HT-29 (cell line): ENCODE measurements around the gene CDH5. TPM values are rescaled to one million over a fixed set of nuclear protein-coding genes. Genes with fewer than 3 reads are reported as not detected.

Experiments
- DNase-seq: peaks from one replicate; pipeline ENCODE4 v3.0.0-alpha.2; 2015; ENCODE audit warnings: low spot score
- total RNA-seq: library from RNA; depleted of rRNA; stranded (reverse); fragments of >200 nt; shearing (Covaris generic); gene quantifications from 2 replicates; pipeline ENCODE4 v1.2.3, GENCODE V29; 2014

The CDH5 gene
- total RNA-seq, 1 experiment from 2014 or later, result not detected

DNA sequence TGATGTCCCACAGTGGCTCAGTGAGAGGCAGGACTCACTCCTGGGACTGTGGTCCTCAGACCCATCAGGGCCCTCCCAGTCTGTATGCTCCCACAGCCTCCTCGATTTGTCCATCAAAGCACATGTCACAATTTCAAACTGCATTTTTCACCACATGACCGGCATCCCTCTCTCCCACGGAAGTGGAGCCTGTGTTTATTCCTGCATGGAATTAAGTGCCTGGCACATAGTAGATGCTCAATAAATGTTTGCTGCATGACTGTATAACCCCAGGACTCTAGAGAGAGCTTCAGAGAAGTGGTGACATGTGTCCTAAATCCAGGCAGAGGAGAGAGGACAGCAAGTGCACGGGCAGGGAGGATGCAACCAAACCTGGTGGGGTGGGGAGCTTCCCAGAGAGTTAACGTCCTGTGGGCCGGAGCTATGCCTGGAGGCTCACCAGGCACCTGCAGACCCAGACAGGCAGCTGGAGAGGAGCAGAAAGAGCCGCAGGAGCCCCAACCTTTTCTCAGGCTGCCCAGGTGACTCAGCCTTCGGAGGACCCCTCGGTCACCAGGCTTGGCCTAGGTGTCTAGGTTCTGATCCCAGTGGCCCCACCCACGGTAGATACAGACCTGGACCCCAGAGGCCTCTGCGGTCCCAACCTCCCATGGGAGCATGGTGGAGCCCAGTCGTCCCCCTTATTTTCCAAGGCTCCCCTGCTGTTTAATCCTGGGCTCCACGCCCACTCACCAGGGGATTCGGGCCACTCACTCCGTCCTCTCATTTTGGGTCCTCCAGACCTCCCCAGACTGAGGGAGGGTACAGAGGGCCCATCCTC is 5.8 kb downstream of the CDH5 start:
- no peak for DNase-seq

DNA sequence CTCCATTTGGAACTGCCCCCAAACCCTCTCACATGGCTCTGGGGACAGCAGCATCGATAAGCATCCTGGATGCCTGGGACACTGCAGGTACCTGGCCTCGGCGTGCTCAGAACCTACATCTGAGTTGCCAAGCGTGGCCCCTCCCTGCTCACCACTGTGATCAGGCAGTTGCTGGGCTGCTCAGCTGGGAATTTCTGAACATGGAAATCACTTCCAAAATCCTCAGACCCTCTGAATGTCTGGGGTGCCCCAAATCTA is 6.3 kb downstream of the CDH5 start:
- DNase-seq, result no peak

DNA sequence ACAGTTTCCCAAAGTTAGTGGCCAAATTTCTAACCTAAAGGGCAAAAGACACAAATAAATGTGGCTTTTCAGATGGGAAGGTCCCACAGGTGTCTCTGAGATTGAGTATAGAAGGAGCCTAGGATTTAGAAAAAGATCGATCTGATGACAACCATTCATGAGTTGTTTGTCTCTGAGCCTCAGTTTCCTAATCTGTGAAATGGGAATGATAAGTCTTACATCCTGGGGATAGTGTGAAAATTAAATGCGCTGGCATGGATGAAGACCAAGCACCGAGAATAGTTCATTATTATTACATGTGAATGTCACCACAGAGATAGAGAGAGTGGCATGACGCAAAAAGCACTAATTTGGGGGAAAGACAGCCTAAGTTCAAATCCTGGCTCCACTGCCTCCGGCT is 7.2 kb downstream of the CDH5 start:
- no peak for DNase-seq

DNA sequence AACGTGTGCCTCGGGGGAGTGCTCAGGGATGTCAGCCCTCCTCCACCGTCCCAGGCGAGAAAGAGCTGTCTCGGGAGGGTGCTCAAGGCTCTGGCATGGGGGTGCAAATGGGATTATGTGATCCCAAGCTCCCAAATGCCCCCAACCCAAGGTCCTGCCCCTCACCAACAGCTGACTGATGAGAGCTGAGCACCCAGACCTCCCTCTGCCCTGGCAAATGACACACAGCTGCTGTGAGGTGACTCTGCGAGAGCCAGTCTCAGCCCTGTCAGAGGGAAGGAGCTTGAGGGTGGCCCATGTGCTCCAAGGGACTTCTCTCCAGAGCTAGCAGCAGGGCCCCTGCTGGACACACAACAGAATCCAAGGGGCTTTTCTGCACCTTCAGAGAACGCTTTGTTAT is 7.7 kb downstream of the CDH5 start:
- DNase-seq, result no peak

DNA sequence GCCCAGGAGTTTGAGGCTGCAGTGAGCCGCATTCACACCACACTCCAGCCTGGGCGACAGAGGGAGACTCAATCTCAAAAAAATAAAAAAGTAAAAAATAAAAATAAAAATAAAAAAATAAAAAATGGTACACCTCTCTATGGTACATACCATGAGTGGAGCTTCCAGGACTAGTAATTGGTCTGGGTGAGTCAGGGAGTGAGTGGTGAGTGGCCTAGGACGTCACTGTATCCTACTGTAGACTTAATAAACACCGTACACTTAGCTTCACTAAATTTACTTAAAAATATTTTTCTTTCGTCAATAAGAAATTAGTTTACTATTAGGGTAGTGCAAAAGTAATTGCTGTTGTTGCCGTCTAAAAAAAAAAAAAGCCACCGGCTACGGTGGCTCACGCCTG is 9.0 kb downstream of the CDH5 start:
- DNase-seq, result no peak

DNA sequence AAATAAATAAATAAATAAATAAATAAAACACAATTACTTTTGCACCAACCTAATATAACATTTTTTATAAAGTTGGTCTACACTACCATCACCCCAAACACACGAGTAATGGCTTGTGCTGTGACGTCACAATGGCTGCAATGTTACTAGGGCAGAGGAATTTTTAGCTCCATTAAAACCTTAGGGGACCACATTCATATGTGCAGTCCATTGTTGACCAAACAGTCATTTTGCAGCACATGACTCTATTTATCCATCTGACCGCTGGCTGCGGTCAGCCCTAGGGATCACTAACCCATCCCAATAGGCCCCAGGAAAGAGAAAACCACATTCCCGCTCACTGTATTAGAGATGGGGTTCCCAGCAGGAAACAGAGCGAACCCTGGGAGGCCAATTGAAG is 9.6 kb downstream of the CDH5 start:
- DNase-seq, result no peak

DNA sequence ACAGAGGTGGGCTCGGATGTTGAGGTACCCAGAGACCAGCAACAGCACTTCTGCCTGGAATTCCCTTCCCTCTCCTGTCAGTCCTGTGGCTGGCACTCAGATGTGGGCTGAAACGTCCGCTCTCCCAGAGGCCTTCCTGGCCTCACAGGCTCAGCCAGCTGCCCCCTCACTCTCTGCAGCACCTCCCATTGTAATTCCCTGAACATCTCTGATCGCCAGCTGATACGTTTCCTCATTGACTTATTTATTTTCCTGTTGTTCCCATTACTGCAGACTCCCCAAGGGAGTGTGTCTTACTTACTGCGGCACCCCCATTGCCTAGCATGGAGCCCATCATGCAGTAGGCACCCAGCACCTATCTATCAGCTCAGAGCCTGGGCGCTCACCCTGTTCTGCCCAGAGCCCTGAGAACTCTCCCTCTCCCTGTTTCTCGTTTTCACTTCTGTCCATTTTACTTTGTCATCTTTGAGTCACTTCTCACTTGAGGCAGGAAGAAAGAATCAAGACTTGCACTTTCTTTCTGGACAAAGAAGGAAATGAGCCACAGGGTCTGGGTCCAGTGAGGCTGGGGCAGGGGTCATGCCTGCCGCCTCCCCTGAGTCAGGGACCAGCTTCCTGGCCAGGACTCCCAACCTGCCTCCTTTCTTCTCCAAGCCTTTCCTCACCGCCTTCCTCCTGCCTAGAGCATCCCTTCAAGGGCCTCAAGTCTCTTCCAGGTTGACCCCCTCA is 10.2 kb downstream of the CDH5 start:
- no peak for DNase-seq

DNA sequence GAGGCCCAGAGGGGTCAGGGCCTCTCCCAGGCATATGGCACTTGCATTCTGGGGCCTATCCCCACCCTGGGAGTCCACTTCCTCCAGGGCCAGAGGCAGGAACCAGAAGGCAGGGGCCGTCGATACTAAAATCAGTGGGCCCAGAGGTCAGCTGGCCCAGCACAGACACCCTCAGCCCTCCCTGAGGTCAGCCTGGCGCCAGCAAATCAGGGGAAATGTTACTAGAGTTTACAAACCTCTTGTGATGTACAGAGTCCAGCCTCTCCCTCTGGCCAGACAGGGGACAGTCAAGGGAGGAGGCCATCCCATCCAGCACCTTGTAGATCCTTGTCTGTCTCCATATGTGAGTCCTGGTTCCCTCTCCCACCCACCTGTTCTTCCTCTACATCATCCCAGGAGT is 10.8 kb downstream of the CDH5 start:
- no peak for DNase-seq

DNA sequence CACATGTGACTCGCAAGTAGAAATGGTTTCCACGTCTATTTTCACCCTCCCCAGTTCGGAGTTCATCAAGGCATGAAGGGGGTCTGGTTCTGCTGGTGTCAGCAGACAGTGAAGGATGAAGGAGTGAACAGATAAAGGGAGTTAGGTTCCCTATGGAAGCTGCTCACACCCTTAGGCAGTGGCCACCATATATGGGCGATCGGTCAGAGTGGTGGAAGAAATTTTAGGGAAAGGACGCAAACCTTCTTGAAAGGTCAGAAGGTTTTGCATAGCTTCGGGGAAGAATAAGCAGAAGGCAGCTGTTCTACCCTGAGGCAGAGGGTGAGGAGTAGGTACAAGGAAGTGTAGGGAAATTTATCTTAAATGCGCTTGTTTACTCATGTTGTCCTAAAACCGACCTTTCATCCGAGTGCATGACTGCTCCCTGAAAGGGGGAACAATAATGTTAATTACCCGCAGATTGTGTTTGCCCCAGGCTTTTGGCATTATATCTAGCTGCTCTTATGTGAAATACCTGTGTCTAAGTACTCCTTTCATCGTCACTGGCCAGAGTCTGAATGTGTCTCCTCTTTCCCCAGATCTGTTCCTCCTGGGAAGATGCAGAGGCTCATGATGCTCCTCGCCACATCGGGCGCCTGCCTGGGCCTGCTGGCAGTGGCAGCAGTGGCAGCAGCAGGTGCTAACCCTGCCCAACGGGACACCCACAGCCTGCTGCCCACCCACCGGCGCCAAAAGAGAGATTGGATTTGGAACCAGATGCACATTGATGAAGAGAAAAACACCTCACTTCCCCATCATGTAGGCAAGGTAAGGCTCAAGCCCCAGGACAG is 12.5 kb downstream of the CDH5 start:
- no peak for DNase-seq

DNA sequence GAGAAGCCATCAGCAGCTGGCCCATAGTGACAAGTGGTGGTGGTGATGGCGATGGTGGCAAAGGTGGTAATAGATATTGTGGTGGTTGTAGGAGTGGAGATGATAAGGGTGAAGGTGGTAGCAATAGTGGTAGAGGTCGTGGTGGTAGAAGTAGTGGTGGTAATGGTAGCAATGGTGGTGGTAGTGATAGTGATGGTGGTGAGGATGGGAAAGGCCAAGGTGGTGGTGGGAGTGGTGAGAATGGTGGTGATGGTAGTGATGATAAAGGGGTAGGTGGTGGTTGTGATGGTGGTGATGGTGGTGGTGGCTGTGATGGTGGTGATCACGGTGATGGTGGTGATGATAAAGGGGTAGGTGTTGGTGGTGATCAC is 13.1 kb downstream of the CDH5 start:
- DNase-seq, result no peak

DNA sequence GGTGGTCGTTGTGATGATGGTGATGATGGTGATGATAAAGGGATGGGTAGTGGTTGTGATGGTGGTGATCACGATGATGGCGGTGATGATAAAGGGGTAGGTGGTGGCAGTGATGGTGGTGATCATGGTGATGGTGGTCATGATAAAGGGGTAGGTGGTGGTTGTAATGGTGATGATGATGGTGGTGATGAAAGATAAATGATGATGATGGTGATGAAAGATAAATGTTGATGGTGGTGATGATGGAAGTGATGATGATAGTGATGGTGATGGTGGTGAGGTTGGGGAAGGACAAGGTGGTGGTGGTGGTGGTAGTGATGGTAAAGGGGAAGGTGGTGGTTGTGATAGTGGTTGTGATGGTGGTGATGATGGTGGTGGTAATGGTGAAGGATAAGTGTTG is 13.9 kb downstream of the CDH5 start:
- DNase-seq, result no peak

DNA sequence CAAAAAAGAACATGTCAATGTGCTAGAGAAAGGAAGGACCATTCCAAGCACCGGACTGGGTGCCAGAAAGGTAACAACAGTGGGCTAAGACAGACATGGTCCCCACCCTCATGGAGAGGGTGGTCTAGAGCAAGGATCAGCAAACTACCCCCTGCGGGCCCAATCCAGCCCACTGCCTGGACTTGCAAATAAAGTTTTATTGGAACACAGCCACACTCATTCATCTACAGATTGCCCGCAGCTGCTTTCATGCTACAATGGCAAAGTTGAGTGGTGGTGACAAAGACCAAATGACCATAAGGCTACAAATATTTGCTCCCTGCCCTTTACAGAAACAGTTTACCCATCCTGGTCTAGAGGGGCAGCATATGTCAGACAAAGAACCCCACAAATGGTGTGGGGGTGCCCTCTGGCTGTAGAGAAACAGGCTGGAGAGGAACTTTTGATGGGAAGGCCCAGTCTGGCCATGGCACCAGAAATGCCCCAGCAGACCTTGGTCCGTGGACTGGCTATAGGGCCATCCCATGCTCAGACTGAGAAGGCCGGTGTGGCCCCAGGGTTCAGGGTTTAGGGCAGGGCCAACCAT is 15.2 kb downstream of the CDH5 start:
- DNase-seq, result no peak

DNA sequence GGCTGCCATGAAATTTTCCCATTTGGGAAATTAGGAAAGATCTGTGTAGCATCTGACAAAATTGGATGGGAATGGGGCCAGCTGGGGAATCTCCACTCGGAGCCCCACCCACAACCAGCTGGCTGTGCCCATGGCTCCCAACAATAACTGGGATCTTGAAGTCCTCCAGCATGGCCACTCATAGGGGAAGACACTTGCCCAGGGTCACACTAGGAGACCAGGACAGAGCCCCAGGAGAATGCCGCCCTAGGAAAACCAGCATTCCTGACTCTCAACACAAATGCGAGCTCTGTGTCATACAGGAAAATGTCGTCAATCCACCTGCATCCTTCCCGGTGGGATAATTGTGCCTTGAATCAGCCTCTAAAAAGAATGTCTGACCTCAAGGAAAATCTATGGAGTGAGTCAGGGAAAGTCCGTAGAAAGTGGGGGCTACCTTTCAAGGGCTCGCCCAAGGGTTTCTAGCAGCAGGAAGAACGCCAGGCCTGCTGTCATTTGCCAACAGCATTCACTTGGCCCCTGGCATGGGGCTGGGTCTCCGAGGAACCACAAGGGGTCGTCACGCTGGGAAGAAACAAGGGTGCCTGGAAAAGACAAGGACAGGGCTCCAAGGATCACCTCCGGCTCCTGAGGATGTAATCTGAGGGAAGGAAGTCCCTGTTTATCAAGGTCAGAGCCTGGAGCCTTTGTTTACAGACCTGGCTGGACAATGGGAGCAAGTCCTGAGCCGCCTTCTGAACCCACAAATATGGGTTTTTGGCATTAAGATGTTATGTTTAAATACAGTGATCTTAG is 15.9 kb downstream of the CDH5 start:
- DNase-seq, result no peak

DNA sequence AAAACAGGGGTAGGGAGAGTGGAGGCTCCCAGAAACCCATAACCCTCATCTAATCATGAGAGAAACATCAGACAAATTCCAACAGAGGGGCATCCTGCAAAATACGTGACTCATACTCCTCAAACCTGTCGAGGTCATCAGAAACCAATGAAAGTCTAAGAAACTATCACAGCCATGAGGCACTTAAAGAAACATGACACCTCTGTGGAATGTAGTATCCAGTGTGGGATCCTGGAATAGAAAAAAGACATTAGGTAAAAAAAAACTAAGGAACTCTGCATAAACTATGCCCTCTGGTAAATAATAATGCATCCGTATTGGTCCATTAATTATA is 16.4 kb downstream of the CDH5 start:
- no peak for DNase-seq

DNA sequence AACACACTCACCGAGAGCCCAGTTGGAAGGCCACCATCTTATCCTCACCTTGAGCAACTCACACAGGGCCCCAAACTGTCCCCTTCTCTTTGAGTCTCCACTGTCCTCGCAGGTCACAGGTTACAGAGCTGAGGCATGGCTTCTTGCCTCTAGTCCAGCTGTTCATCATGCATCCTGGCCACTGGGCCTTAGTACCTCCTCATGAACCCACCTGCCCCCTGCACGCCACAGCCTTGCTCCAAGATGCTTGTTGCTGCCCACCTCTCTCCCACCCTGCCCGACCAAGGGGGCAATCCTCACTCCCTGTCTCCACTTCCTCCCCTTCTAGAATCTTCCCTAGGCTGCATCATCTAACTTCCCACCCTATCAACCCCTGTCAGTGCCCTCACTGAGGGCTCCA is 17.1 kb downstream of the CDH5 start:
- DNase-seq, result no peak

DNA sequence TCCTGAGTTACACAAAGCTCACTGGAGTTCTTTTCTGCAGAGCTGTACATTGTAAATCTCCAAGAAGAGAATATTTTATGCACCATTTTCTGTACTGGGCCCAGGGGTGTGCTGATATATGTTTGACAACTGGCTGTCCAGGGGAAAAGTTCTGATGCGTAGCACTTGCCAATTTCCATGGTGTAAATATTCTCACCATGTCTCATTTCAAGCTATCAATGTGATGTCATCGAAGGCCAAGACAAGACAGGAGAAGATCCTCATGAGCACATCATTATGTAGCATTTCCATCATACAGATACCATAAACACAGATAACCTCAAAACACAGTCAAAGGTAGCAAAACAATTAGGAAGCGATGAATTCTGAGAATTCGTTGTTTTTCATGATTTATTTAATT is 18.9 kb downstream of the CDH5 start:
- no peak for DNase-seq

DNA sequence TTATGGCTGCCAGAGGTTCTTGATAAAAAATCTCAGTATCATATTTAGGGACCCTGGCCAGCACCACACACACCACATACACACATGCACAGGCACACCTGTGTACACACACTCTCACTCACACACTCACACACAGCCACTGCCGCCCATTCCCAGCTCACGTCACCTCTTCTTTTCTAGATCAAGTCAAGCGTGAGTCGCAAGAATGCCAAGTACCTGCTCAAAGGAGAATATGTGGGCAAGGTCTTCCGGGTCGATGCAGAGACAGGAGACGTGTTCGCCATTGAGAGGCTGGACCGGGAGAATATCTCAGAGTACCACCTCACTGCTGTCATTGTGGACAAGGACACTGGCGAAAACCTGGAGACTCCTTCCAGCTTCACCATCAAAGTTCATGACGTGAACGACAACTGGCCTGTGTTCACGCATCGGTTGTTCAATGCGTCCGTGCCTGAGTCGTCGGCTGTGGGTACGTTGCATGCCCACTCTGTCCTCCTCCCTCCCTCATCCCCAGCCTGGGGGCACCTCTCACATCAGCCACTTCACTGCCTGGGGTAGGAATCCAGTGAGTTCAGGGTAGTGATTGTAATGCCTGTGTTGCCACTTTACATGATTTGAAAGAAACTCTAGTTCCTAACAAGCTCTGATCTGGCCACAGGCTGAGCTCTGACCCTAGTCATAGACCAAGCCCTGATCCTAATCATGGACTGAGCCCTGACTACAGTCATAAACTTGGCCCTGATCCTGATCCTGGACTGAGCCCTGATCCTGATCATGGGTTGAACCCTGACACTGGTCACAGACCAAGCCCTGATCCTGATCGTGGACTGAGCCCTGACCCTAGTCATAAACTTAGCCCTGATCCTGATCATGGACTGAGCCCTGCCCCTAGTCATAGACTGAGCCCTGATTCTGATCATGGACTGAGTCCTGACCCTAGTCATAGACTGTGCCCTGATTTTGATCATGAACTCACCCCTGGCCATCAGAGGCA is 20.4 kb downstream of the CDH5 start:
- DNase-seq, result no peak

DNA sequence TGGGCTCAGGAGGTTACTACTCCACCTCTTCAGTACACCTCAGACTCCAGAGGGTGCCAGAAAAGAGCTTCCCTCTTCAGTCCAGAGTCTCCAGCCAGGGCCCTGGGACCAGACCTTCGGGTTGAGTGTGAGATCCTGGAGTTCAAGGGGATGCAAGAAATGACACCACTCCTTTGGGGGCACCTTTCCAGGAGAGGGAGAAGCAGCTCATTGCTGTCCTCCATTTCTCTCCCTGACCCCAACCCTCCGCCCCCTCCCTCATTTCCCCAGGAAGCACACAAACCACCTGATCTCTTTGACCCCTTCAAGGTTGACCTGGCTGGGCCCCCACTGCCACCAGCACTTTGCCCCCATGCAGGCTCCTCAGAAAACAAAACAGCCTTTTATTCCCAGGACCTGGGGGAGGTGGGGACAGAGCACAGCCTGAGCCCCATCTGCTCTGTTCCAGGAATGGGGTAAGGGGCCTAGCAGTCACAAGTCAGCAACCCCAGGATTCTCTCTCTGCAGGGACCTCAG is 21.4 kb downstream of the CDH5 start:
- no peak for DNase-seq

DNA sequence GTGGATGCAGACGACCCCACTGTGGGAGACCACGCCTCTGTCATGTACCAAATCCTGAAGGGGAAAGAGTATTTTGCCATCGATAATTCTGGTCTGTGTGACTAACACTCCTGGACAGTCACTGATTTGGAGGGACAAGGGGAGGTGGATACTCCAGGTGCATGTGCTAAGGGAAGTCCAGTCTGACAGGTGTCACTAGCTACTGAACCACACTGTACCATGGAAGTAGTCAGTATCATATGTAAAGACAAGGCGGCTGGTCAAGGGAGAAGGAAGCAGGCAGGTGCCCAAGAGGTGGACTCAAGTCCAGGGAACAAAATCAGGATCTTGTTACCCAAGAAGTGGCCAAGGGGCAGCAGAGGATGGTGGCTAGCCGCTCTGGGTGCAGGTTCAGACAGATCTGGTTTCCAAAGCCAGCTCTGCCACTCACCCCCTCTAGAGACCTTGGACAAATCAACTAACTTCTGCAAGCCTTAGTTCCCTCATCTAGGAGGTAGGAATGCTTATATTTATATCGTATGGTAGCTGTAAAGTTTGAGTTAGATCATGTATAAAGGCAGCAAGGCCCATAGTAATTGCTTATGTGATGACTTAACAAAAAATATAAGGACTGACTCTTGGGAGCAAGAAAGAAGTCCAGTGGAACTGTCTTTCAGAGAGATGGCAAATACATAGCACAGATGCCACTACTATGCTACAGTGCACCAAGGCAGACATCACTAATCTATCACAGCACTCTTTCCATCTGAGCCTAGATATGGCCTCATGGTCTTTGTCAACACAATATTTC is 22.1 kb downstream of the CDH5 start:
- DNase-seq, result no peak
